Right ventricle myocardium superior (tissue), 1 donor: ENCODE measurements around the gene IMP3. TPM values are rescaled to one million over a fixed set of nuclear protein-coding genes. Genes with fewer than 3 reads are reported as not detected.

ENCODE experiments used
- ATAC-seq: fragments of 200-7000 bp; cut with Tn5 transposase; one replicate; pipeline ENCODE4 v1.9.1; 2020; ENCODE audit warnings: mild to moderate bottlenecking; ENCODE audit not compliant: poor library complexity
- DNase-seq: peaks from one replicate; pipeline ENCODE4 v3.0.0-alpha.2; 2020
- intact Hi-C: fragments of 100-400 bp; cut with DNase I; formaldehyde crosslinking; loops from one replicate; pipeline ENCODE4 v1.11.2; 2022
- total RNA-seq: library from RNA; stranded (reverse); fragmentation: NEBNext Ultra II Directional; extraction: Animal tissue kit (Norgen Biotek cat#: 25700); gene quantifications from one replicate; pipeline ENCODE4 v1.2.1, GENCODE V29; 2021
- donor health status: DM: no; HTN: yes; CAD: no; lungs with severe emphysema.

IMP3 gene
- total RNA-seq, 1 donor from 2014 or later = 41.7 TPM

GRCh38 chr15:75596703-75597345 is 43.2 kb downstream of the IMP3 start:
- intact Hi-C loops = no loop called here
- ATAC-seq (no peak), DNase-seq (no peak)

GRCh38 chr15:75594276-75594675 is 45.7 kb downstream of the IMP3 start:
- intact Hi-C loops = no loop called here
- DNase-seq = peak; percentile 45
- peak; percentile 55 for ATAC-seq

GRCh38 chr15:75591655-75592364 is 48.2 kb downstream of the IMP3 start:
- ATAC-seq (peak; percentile 72), DNase-seq (no peak)
- intact Hi-C loops = no loop called here

- ATAC-seq (no peak), DNase-seq (no peak)
- intact Hi-C loops = no loop called here
These were observed 49.8 kb downstream of the IMP3 start for GRCh38 chr15:75590239-75590638.

Other genes with a start within 250 kb of the IMP3 start
- gene SIN3A, start 188.5 kb downstream of the IMP3 start, total RNA-seq = 25.4 TPM
- gene PTPN9, start 60.9 kb downstream of the IMP3 start, total RNA-seq = 7.2 TPM
- gene SNUPN, start 14.5 kb downstream of the IMP3 start, total RNA-seq = 16.9 TPM
- 12.4 TPM for gene SNX33, start 7.7 kb upstream of the IMP3 start, total RNA-seq
- 5.2 TPM for gene CSPG4, start 72.6 kb upstream of the IMP3 start, total RNA-seq
- 21.1 TPM for gene UBE2Q2, start 203.2 kb upstream of the IMP3 start, total RNA-seq